Astrocyte (in vitro differentiated cells and primary cell): ENCODE data around the gene EPHB2. TPM values are rescaled to one million over a fixed set of nuclear protein-coding genes. Genes with fewer than 3 reads are reported as not detected.

ENCODE experiments used
- DNase-seq: peaks from one replicate; pipeline ENCODE4 v3.0.0-alpha.2; 2010; ENCODE audit warnings: low read depth
- FAIRE-seq: peaks from 2 replicates; lab custom pipeline; 2011; peaks lifted over from hg19 to GRCh38; lab: Jason Lieb, UNC
- H2AFZ ChIP-seq: 2 replicates; pipeline ENCODE4 v1.6.0; 2012; ENCODE audit warnings: low read depth, low read length, inconsistent platforms
- H3K27ac ChIP-seq: 2 replicates; pipeline ENCODE4 v1.5.1; 2011; ENCODE audit warnings: low read depth, low read length, inconsistent platforms
- H3K27me3 ChIP-seq: 2 replicates; pipeline ENCODE4 v1.6.0; 2011; ENCODE audit warnings: low read length, inconsistent platforms; ENCODE audit not compliant: insufficient read depth
- H3K36me3 ChIP-seq: 2 replicates; pipeline ENCODE4 v1.5.1; 2011; ENCODE audit warnings: low read length, inconsistent platforms; ENCODE audit not compliant: insufficient read depth
- H3K4me1 ChIP-seq: 2 replicates; pipeline ENCODE4 v1.5.1; 2011; ENCODE audit warnings: low read length, inconsistent platforms; ENCODE audit not compliant: insufficient read depth
- H3K4me2 ChIP-seq: 2 replicates; pipeline ENCODE4 v1.6.0; 2012; ENCODE audit warnings: low read length, inconsistent platforms
- H3K4me3 ChIP-seq: 2 replicates; pipeline ENCODE4 v1.5.1; 2011; ENCODE audit warnings: low read depth, mild to moderate bottlenecking, low read length, inconsistent platforms; ENCODE audit not compliant: insufficient read depth
- H3K79me2 ChIP-seq: 2 replicates; pipeline ENCODE4 v1.6.0; 2012; ENCODE audit warnings: mild to moderate bottlenecking, low read length, inconsistent platforms; ENCODE audit not compliant: insufficient read depth
- H3K9ac ChIP-seq: 2 replicates; pipeline ENCODE4 v1.6.0; 2012; ENCODE audit warnings: mild to moderate bottlenecking, low read length, inconsistent platforms
- H3K9me3 ChIP-seq: 2 replicates; pipeline ENCODE4 v1.5.1; 2012; ENCODE audit warnings: low read depth, mild to moderate bottlenecking, low read length, inconsistent platforms; ENCODE audit not compliant: insufficient read depth
- H4K20me1 ChIP-seq: 2 replicates; pipeline ENCODE4 v1.6.0; 2012; ENCODE audit warnings: low read length, inconsistent platforms; ENCODE audit not compliant: insufficient read depth
- H3K27ac Mint-ChIP-seq: one replicate; pipeline ENCODE4 v1.8.0; 2021; ENCODE audit warnings: mild to moderate bottlenecking, mixed read lengths; ENCODE audit not compliant: unreplicated experiment
- H3K27me3 Mint-ChIP-seq: one replicate; pipeline ENCODE4 v1.8.0; 2021; ENCODE audit warnings: low read depth, mixed read lengths; ENCODE audit not compliant: unreplicated experiment
- H3K36me3 Mint-ChIP-seq: one replicate; pipeline ENCODE4 v1.8.0; 2021; ENCODE audit warnings: low read depth, mixed read lengths; ENCODE audit not compliant: unreplicated experiment
- H3K4me1 Mint-ChIP-seq: one replicate; pipeline ENCODE4 v1.8.0; 2021; ENCODE audit warnings: low read depth, mixed read lengths; ENCODE audit not compliant: unreplicated experiment
- H3K4me3 Mint-ChIP-seq: one replicate; pipeline ENCODE4 v1.8.0; 2021; ENCODE audit warnings: mild to moderate bottlenecking, moderate library complexity, mixed read lengths; ENCODE audit not compliant: unreplicated experiment
- H3K9me3 Mint-ChIP-seq: one replicate; pipeline ENCODE4 v1.8.0; 2021; ENCODE audit warnings: mild to moderate bottlenecking, mixed read lengths; ENCODE audit not compliant: unreplicated experiment
- CTCF ChIP-seq: IDR thresholded peaks from 2 replicates; pipeline ENCODE4 v1.5.1; 2011; ENCODE audit warnings: low read depth, mild to moderate bottlenecking, inconsistent platforms, low read length, moderate library complexity; ENCODE audit not compliant: insufficient read depth
- EZH2 ChIP-seq: IDR thresholded peaks from 2 replicates; pipeline ENCODE4 v1.6.1; 2012; ENCODE audit warnings: mild to moderate bottlenecking, low read length, inconsistent platforms; ENCODE audit not compliant: insufficient read depth
- total RNA-seq: library from RNA; stranded (reverse); gene quantifications from 2 replicates; pipeline ENCODE4 v1.2.1, GENCODE V29; 2021

The EPHB2 gene
- total RNA-seq, 1 donor from 2014 or later = 8.4 TPM

- Histone ChIP-seq H3K36me3 (no peaks in the 10 kb centered on the region), H3K4me1 (peaks cover 63% of the 10 kb centered on the region), H3K27me3 (no peaks in the 10 kb centered on the region), H3K9ac (no peak overlapping the region), H2AFZ (no peak overlapping the region), H3K4me3 (no peak overlapping the region), H3K4me2 (no peak overlapping the region), H3K27ac (no peak overlapping the region), H4K20me1 (peaks cover 12% of the 10 kb centered on the region), H3K79me2 (peaks cover 71% of the 10 kb centered on the region), H3K9me3 (no peaks in the 10 kb centered on the region)
- DNase-seq (no peak), FAIRE-seq (no peak)
- H3K27ac Mint-ChIP-seq = no peak overlapping the region
- TF ChIP-seq EZH2 (no peak), CTCF (no peak)
- H3K36me3 Mint-ChIP-seq = no peaks in the 10 kb centered on the region
- no peak overlapping the region for H3K4me3 Mint-ChIP-seq
- H3K9me3 Mint-ChIP-seq = no peaks in the 10 kb centered on the region
- no peaks in the 10 kb centered on the region for H3K27me3 Mint-ChIP-seq
- peaks cover 18% of the 10 kb centered on the region for H3K4me1 Mint-ChIP-seq
Measured at GRCh38 chr1:22752339-22752738, 41.7 kb downstream of the EPHB2 start.

- H3K36me3 Mint-ChIP-seq = no peaks in the 10 kb centered on the region
- TF ChIP-seq CTCF = no peak
- TF ChIP-seq EZH2 = no peak
- no peak overlapping the region for H3K27ac Mint-ChIP-seq
- FAIRE-seq (peak; percentile 55), DNase-seq (peak; percentile 51)
- H3K79me2 ChIP-seq = peaks cover 68% of the 10 kb centered on the region
- no peaks in the 10 kb centered on the region for H3K9me3 Mint-ChIP-seq
- H2AFZ ChIP-seq = peak overlapping the region; percentile 72
- peaks cover 15% of the 10 kb centered on the region for H4K20me1 ChIP-seq
- peak overlapping the region; percentile 74 for H3K4me2 ChIP-seq
- H3K4me3 Mint-ChIP-seq = no peak overlapping the region
- H3K4me3 ChIP-seq = no peak overlapping the region
- H3K4me1 ChIP-seq = peaks cover 56% of the 10 kb centered on the region
- peak overlapping the region; percentile 80 for H3K27ac ChIP-seq
- H3K4me1 Mint-ChIP-seq = peaks cover 18% of the 10 kb centered on the region
- no peaks in the 10 kb centered on the region for H3K9me3 ChIP-seq
- H3K9ac ChIP-seq = peak overlapping the region; percentile 45
- H3K27me3 ChIP-seq = no peaks in the 10 kb centered on the region
- no peaks in the 10 kb centered on the region for H3K36me3 ChIP-seq
- no peaks in the 10 kb centered on the region for H3K27me3 Mint-ChIP-seq
Measured at GRCh38 chr1:22753481-22753971, 42.9 kb downstream of the EPHB2 start.

GRCh38 chr1:22754106-22754768 lies 43.6 kb downstream of the EPHB2 start:
- H3K4me3 Mint-ChIP-seq = no peak overlapping the region
- peaks cover 18% of the 10 kb centered on the region for H3K4me1 Mint-ChIP-seq
- no peaks in the 10 kb centered on the region for H3K9me3 Mint-ChIP-seq
- H3K4me1 ChIP-seq = peaks cover 54% of the 10 kb centered on the region
- peaks cover 20% of the 10 kb centered on the region for H4K20me1 ChIP-seq
- FAIRE-seq = peak; percentile 20
- no peak for DNase-seq
- H3K9me3 ChIP-seq = no peaks in the 10 kb centered on the region
- H3K27me3 ChIP-seq = no peaks in the 10 kb centered on the region
- H3K36me3 Mint-ChIP-seq = no peaks in the 10 kb centered on the region
- peaks cover 74% of the 10 kb centered on the region for H3K79me2 ChIP-seq
- peak overlapping the region; percentile 72 for H2AFZ ChIP-seq
- H3K36me3 ChIP-seq = no peaks in the 10 kb centered on the region
- H3K27me3 Mint-ChIP-seq = peaks cover 5% of the 10 kb centered on the region
- no peak overlapping the region for H3K4me3 ChIP-seq
- H3K4me2 ChIP-seq = peak overlapping the region; percentile 74
- H3K27ac Mint-ChIP-seq = no peak overlapping the region
- no peak for TF ChIP-seq CTCF
- TF ChIP-seq EZH2 = no peak
- peak overlapping the region; percentile 45 for H3K9ac ChIP-seq
- H3K27ac ChIP-seq = peak overlapping the region; percentile 80
